CD4-positive, alpha-beta T cell treated with Interleukin-1 beta for 1 hour (primary cell): ENCODE data around the gene FIBP.

Experiments
- DNase-seq, 2 donors: peaks; one replicate each; pipeline ENCODE4 v3.0.0-alpha.2; 2020 to 2022

The FIBP gene

DNA sequence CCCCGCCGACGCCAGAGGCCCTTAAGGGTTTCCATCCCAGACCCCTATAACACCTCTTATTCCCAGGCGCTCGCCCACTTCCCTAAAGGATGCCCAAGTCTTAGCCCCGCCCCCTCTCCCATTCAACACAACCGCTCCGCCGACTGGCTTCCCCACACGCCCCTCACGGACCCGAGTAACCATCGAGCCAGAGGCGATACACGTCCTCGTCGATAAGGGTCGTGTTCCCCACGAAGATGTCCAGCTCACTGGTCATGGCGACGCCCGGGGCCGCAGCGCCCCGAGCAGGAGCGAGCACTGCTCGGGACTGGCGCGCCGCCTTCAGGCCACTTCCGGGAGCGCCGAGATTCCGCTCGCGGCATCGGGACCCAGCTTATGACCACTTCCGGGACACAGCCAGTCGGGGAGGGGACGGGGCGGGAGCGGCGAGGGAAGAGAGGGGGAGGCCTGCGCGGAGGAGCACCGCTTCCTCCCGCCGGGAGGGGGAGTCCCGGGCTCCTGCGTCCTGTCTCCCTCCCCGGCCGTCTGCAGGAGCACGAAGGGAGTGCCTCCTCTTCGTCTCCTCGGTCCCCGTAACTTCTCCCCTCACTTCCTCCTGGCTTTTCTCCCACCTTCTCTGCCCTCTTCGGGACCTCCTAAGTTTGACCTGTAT is at the start of gene FIBP:
TSS of gene FIBP (minus strand) at position 309 of the 652 bp plus-strand sequence. CDS start at position 256, 53 bp downstream.
- peak; percentile 95 to 96 for DNase-seq

DNA sequence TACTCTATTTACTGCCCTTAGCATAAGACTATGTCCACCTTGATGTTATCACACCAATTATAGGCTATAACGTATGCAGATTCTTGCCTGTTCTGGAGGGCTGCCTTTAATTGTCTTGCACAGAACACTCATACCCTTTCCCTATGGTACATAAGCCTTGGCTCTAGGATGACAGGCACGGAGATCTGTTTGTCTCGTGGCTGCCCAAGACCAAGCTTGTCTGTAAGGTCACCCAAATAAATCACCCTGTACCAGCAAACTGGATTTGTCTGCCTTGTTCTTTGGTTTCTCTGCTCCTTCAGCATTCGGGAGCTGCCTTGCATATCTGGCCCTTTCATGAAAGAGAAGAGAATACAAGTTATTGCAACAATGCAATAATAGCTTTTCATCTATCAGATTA is 49.5 kb upstream of the FIBP start:
- DNase-seq = no peak

DNA sequence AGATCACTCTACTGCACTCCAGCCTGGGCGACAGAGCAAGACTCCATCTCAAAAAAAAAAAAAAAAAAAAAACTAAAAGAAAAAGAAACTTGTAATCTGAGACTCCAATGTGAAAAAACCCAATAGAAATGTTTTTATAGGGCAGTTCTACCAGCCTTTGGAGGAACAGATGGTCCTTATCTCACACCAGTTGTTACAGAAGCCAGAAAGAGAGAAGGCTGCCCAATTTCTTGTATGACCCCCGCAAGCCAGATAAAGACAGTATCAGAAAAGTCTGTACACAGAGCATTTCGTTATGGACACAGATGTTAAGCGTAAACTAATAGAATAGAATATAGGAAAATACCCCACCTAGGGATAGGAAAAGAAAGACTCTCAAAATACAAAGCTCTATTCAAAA is 45.7 kb upstream of the FIBP start:
- DNase-seq = no peak

DNA sequence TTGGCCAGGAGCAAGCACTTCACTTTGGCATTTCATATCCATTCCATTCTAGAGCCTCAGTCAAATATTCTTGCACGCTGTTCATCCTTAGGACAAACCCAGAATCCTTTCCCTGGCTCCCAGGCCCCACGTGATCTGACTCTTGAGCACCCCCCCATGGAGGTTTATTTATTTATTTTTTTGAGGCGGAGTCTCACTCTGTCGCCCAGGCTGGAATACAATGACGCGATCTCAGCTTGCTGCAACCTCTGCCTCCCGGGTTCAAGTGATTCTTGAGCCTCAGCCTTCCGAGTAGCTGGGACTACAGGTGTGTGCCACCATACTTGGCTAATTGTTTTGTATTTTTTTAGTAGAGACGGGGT is 44.3 kb upstream of the FIBP start:
- no peak for DNase-seq

DNA sequence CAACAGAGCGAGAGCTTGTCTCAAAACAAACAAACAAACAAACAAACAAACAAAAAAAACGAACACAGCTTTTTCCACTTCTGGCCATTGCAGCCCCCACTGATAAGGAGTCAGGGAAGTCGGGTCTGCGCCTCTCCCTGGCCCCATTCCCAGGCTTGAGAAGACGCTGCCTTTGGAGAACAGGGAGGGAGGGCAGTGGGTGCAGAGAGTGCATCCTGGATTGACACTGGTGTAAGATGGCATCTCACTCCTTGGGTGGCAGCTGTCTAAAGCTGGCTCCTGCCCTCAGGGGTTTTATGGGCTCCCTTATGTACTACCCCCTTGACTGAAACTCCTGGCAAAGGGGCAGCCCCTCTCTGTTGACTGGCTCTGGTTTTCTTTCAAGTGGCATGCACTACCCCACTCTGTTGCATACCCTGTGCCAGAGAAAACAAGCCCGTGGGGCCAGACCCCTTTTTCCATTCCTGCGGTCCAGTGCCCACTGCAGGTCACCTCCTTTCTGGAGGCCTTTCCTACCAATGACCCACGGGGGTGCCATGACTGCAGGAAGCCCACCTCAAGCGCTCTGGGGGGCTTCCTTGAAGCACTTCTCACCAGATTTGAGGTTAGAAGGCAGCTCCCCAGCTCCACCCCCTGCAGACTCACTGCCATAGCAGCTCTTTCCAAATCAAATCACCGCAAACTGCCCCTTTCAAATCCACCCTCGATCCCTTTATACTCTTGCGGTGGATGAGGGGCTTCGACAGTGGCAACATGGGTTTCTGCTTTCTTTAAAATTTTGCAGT is 43.7 kb upstream of the FIBP start:
- DNase-seq = no peak

DNA sequence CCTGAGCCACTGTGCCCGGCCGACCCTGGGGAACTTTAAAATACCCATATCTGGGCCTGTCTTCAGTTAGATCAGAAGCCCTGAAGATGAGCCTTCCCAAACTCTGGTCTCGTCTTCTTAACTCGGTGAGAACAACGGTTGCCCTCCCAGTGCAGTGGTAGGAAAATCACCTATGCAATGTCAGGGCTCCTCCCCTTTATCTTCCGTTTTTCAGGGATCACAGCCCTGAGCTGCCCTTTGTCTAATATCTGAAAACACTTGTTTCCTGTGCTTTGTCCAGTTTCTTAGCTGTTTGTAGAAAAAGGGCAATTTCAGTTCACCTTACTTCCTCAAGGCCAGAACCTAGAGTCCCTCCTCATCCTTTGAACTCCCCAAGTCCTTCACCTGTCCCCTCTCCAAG is 40.4 kb upstream of the FIBP start:
- no peak for DNase-seq

DNA sequence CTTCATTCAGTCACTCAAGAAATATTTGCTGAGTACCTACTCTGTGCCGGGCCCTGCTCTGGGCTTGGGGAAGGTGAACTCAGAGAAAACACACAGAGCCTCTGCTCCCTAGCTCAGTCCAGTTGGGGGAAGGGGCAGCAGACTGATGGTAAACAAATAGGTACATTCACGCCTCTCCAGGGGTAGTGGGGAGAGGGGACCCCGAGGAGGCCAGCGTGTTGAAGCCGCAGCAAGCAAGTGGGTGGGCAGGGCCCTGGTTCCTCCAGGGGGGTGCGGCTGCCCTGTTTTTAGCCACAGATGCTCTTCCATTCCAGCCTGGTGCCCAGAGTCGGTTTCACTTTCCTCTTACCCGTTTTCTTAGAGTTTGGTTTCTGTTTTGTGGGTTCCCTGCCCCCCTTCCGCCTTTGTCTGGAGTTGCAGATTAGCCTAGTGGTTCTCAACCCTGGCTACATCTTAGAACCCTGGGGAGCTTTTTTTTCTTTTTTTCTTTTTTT is 39.7 kb upstream of the FIBP start:
- peak; percentile 81 to 87 for DNase-seq

DNA sequence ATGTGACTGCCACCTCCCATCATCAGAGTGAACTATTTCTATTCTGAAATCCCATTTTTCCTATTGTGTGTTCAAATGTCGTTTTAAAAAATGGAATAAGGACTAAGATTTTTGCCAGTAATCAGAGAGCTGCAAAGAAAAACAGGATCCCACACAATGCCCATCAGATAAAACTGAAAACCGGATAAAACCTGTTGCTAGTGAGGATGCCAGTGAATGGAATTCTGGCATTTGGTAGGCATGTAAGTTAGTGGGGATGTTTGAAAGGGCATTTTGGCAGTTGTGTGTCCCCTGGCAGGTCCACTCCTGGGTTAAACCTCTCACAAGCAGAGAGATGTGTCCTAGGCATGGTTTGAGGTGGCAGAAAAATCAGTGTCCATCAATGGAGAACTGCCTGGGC is 37.1 kb upstream of the FIBP start:
- no peak for DNase-seq

DNA sequence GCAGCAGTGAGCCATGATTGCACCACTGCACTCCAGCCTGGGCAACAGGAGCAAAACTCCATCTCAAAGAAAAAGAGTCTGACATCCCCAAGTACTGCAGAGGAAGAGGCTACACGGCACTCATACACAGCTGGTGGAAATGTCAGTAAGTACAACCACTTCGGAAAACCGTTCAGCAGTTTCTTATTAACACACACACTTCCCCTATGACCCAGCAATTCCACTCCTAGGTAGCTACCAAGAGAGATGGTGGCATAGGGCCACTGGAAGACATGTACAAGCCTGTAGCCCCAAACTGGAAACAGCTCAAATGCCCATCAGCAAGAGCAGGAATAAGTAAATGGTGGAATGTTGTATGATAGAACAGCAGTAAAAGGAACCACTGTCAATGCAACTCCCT is 34.3 kb upstream of the FIBP start:
- DNase-seq = no peak

DNA sequence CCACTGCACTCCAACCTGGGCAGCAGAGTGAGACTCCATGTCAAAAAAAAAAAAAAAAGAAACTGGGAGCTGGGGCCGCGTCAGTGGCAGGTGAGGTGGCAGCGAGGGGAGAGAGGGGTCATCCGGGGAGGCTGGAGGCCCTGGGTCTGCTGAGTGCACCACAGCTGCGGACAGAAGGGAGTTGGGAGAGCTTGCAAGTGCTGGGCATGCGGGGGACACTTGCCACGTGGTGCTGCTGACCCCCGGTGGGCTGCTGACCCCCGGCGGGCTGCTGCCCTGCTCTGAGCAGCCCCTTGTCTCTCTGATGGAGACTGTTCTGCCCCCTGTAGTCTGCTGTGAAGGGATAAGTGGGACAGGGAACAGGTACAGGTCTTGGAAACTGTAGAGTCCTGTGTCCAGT is 33.6 kb upstream of the FIBP start:
- no peak for DNase-seq

DNA sequence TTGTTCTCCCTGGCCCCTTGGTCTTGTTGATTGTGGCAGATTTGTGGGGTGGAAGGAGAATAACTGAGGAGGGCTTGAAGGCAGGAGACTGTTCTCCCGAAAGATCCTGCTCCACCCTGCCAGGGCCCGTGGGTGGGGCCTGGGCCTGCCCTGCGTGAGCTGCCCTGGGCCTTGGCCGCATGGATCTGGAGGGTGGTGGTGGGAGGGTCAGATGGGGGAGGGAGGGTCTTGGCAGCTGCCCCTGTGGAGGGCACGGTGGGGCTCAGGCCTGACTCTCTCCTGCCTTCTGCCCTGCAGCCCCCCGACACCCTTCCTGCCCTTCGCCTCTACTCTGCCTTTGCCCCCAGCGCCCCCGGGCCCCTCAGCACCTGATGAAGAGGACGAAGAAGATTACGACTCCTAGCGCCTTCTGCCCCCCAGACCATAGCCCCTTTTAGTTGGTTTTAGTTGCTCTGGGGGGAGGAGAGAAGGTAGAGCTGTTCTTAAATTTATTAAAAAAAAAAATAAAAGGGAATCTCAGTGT is 32.8 kb upstream of the FIBP start:
- DNase-seq = no peak

DNA sequence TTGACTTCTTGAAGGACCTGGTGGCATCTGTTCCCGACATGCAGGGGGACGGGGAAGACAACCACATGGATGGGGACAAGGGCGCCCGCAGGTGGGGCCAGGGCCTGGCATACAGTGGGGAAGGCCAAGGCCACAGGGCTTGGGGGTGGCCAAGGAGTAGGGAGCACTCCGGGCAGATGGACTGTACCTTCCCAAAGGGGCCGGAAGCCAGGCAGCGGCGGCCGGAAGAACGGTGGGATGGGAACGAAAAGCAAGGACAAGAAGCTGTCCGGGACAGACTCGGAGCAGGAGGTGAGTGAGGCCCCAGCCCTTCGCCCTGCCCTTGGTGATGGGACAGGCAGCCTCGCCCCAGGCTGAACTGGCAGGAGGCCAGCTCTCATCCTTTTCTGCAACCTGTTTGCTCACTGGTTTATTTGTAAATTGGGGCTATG is 32.1 kb upstream of the FIBP start:
- no peak for DNase-seq

DNA sequence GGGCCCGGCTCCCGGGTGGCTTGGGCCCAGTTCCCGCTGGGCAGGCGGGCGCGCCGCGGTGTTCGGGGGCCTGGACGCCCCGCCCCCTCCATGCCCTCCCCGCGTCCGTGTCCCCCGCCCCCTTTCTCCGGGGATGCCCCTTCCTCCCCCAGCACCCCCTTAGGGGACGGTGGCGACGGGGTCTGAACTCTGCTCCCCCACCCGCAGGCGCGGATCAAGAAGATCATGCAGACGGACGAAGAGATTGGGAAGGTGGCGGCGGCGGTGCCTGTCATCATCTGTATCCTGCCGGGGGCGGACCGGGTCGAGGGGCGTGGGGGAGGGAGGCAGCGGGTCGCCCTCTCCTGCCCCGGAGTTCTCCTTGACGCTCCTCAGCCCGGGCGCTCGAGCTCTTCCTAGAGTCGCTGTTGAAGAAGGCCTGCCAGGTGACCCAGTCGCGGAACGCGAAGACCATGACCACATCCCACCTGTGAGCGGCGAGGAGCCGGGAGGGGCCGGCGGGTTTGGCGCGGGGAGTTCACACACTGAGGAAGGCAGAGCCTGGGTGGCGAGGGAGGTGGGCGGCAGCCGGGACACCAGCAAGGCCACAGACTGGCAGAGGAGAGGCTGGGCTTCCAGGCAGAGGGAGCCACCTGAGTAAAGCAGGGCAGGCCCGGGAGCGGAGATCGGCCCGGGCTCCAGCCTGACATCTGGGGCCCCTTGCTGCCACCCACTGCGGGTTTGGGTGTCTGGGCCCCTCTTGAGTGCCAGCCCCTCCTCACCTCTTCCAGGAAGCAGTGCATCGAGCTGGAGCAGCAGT is 31.5 kb upstream of the FIBP start:
- peak; percentile 66 to 70 for DNase-seq

DNA sequence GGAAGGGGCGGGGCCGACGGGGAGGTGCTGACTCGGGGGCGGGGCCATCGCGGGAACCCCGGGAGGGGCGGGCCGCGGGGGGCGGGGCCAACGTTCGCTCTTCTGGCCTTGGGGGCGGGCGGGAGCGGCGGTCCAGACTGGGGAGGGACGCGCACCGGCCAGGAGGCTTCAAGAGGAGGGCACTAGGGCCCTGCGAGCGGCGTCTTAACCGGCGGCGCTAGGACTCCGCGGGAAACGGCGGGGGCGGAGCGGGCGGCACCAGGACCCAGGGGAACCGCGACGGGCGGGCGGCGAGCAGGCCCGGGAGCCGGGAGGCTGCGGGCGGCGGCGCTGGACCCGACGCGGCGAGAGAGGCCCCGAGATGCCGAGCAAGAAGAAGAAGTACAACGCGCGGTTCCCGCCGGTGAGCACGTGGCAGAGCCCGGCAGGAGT is 30.9 kb upstream of the FIBP start, which contains the start of gene DRAP1:
TSS of gene DRAP1 (plus strand) at position 286 of the 432 bp plus-strand sequence. CDS start at position 362, 76 bp downstream.
- DNase-seq = peak; percentile 98 to 99

DNA sequence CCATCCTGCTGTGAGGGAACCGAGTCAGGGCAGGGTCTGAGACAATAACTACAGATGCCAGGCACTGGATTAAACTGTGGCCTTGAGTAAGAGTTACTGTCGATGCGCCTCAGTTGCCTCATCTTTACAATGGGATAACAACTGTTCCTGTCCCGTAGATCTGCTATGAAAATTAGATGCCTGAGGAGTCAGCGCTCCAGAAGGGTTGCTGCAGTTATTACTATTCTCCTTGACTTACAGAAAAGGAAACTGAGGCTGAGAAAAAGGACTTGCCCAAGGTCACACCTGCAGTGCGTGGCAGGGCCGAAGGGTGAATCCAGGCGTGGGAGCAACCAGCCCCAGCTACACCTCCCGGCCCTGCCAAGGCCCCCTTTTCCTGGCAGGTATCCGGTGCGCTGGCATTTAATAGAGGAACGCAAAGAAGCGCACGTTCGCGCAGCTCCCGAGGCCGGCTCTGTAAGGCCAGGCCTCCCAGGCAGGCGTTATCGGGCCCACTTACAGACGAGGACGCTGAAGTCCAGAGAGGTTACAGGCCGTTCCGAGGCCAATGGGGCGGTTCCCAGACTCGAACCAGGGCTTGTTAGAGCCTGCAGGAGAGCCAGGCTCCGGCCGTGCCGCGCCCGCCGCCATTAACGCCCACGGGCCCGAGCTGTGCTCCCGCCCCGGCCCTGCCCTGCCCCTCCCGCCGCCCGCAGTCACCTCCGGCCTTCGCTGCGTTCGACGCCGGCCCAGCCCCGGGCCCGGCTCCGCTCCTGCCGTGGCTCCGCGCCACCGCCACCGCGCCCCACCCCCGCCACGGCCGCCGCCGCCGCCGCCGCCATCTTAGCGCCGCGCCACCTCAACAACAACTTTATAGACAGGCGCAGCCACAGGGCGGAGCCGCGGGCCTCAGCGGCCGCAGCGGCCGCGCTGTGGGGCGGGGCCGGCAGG is 30.2 kb upstream of the FIBP start, which contains the start of gene C11orf68:
TSS of gene C11orf68 (minus strand) at position 852 of the 930 bp plus-strand sequence. CDS start at position 821, 31 bp downstream.
- no peak for DNase-seq

DNA sequence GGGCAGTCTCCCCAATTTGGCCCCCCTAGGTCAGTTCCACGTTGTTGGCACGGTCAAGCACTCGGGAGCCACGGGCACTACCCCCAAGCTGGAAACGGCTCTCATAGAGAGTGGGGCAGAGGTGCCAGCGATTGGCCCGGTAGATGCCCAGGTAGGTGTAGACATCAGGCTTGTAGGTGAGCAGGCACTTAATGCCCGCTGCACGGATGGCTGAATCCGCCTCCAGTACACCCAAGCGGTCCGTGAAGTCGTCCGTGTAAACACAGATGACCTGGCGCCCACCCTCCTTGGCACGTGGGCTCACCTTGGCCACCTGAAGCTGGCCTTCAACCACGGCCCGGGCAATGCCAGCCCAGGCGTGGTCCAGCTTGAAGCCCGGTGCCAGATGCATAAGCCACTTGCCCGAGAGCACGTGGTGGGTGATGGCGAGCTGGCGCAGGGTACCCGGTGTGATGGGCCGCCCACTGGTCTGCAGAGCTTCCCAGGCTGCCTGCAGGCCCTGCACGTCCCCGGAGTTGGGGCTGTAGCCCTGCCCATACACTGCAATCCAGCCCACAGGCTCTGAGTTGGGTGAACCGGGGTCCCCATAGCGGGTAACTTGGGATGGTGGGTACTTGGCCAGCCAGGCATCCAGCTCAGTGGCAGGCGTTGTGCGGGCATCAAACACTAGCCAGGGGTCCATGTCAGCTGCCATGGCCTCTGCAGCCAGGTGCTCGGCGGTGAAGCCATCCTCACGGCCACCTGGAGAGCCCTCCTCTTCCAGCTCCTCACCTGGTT is 29.4 kb upstream of the FIBP start:
- no peak for DNase-seq

DNA sequence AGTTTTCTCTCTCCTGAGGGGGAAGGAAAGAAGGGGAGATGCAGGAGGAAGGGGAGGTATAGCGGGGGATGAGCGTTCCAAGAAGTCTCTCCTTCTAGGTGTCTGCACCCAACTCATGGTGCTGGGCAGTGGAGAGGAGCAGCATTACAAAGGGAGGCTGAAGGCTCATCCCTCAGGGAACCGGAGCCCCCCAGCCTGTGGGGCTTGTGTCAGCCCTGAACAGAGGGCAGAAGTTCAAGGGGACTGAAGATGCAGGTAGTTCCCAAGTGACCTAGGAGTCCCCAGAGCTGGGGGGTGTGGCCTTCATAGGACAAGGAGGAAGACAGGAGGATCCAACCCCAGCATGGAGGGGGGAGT is 28.8 kb upstream of the FIBP start:
- DNase-seq = no peak

DNA sequence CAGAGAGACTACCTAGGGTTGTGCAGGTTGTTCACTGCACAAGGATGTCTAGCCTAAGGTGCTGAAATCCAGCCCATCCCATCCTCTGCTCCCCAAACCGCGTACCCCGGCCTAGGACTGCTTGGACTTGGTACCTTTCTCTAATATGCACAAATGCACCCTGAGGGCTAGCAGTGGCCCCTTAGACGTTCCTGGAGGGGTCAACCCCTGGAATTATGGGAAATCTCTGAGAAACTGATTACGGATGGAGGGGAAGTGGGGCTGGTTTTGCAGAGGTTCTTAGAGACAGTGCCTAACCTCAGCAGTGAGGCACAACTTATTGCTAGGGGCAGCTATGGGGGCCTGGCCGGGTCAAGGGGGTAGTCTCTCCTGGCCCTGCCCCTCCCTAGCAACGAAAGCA is 28.1 kb upstream of the FIBP start:
- no peak for DNase-seq

DNA sequence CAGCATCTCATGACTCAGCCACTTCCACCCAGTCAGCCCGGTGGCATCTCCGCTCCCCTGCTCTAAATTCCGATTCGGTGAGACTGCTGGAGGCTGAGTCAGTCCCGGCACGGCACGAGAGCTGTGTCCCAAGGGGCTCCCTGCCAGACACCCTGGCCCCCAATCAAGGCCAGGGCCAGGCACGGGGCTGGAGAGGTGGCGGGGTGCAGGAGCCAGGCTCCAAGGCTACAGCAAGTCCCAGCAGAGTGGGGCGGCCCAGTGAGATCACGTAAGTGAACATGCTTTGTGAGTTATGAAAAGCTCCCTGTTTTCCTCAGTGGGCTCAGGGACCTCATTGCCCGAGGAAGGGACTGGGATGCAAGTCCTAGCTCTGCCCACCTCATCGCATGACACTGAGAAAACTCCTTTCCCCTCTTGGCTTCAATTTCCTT is 27.6 kb upstream of the FIBP start:
- peak in 1 of 2 donors; percentile 53 for DNase-seq

DNA sequence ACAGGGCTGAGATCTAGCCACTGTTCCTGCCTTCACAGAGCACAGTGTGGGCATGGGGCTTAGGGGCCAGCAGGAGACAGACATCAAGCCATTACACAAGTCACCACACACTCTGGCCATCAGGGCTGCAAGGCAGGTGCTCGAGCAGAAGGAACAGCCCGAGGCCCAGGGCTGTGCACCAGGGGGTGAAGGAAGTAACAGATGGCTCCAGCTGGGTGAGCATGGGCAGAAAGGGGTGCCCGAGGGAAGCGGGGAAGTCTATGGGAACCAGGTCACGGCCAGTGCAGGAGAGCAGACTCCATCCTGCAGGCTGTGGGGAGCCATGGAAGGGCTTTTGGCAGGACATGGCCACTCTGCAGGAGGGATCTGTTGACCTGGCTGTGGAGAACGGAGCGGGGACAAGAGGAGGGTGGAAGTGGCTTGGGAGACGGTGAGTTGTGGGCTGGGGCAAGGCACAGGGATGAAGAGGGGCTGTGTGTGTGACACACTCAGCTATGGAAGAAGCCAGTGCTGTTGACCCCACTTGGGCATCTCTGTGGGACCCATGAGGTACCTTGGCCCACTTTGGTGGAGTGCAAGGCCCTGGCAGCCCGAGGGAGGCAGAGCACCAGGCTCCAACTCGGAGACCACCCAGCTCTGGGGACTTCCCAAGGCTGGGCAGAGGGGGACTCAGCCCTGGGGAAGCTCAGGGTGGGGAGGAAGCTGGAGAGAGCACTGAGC is 27.0 kb upstream of the FIBP start:
- no peak for DNase-seq
